ENCODE results near the gene WRNIP1.
"Not testable (repeated sequence)": the region's sequence is repeated elsewhere in the genome, so short reads cannot be mapped to it uniquely, and the experiment has no call there.

WRNIP1 gene

GRCh38 chr6:2741756-2742155 lies 23.4 kb upstream of the WRNIP1 start:
- peak; percentile 32 for DNase-seq

GRCh38 chr6:2743280-2744208 lies 21.6 kb upstream of the WRNIP1 start:
- DNase-seq: no peak

- no peak for DNase-seq
Measured at GRCh38 chr6:2744209-2744771, 20.9 kb upstream of the WRNIP1 start.

- no peak for DNase-seq
Measured at GRCh38 chr6:2744778-2745177, 20.4 kb upstream of the WRNIP1 start.

GRCh38 chr6:2745246-2745645 lies 19.9 kb upstream of the WRNIP1 start:
- DNase-seq: no peak

- DNase-seq: peak; percentile 48
Measured at GRCh38 chr6:2746557-2747061, 18.6 kb upstream of the WRNIP1 start.

- DNase-seq: no peak
Measured at GRCh38 chr6:2748183-2748582, 17.0 kb upstream of the WRNIP1 start.

- DNase-seq: peak; percentile 66
Measured at GRCh38 chr6:2749969-2750600, 15.1 kb upstream of the WRNIP1 start.

GRCh38 chr6:2750832-2751231 lies 14.4 kb upstream of the WRNIP1 start, which contains the start of gene MYLK4:
TSS of gene MYLK4 (minus strand) at chr6:2750922. CDS start at chr6:2749294, 1,628 bp downstream.
- DNase-seq: no peak

- DNase-seq: no peak
Measured at GRCh38 chr6:2751871-2752270, 13.3 kb upstream of the WRNIP1 start.

- DNase-seq: no peak
Measured at GRCh38 chr6:2752477-2753109, 12.6 kb upstream of the WRNIP1 start.

GRCh38 chr6:2753110-2753489 lies 12.1 kb upstream of the WRNIP1 start:
- DNase-seq: no peak

- no peak for DNase-seq
Measured at GRCh38 chr6:2753743-2754142, 11.4 kb upstream of the WRNIP1 start.

- DNase-seq: no peak
Measured at GRCh38 chr6:2754393-2754792, 10.8 kb upstream of the WRNIP1 start.

- no peak for DNase-seq
Measured at GRCh38 chr6:2754911-2755310, 10.3 kb upstream of the WRNIP1 start.

- DNase-seq: no peak
Measured at GRCh38 chr6:2755456-2755855, 9.7 kb upstream of the WRNIP1 start.

GRCh38 chr6:2756241-2756640 lies 9.0 kb upstream of the WRNIP1 start:
- DNase-seq: no peak

- DNase-seq: no peak
Measured at GRCh38 chr6:2756687-2757224, 8.4 kb upstream of the WRNIP1 start.

- DNase-seq: no peak
Measured at GRCh38 chr6:2758980-2759379, 6.2 kb upstream of the WRNIP1 start.

- no peak for DNase-seq
Measured at GRCh38 chr6:2760882-2761842, 4.0 kb upstream of the WRNIP1 start.

- DNase-seq: not testable (repeated sequence)
Measured at GRCh38 chr6:2762868-2763267, 2.3 kb upstream of the WRNIP1 start.
